IMR-90 (cell line): ENCODE data around the gene AIP. TPM values are rescaled to one million over a fixed set of nuclear protein-coding genes. Genes with fewer than 3 reads are reported as not detected.
A peak's percentile ranks its signal among the peaks of the same experiment; 100 is the strongest.

Source experiments
- ATAC-seq: fragments of 200-7000 bp; cut with Tn5 transposase; 2 replicates; pipeline ENCODE4 v1.9.1; 2020; ENCODE audit warnings: low read depth, mild to moderate bottlenecking, moderate library complexity
- BruUV-seq: library from RNA; stranded (reverse); fragments of 400-500 nt; replicated peaks from 2 replicates; lab custom pipeline; 2021; lab: Mats Ljungman, UMichigan
- CTCF ChIA-PET: fragments of 300-600 bp; formaldehyde crosslinking; extraction: SDS; loops from one replicate; lab custom pipeline; 2021; ENCODE audit warnings: antibody characterized with exemption; lab: Yijun Ruan, JAX
- POLR2A ChIA-PET: fragments of 300-600 bp; sonication (Branson Sonifier 250); formaldehyde crosslinking; loops from one replicate; lab custom pipeline; 2022; ENCODE audit warnings: antibody characterized with exemption; ENCODE audit not compliant: unreplicated experiment; lab: Charles Lee
- DNase-seq: peaks from one replicate; pipeline ENCODE4 v3.0.0; 2013
- H2AFZ ChIP-seq: replicated peaks from 2 replicates; pipeline ENCODE3; 2013; ENCODE audit warnings: low read length, mild to moderate bottlenecking; ENCODE audit not compliant: poor library complexity
- H2AK5ac ChIP-seq: 2 replicates; pipeline ENCODE4 v1.6.1; 2013; ENCODE audit warnings: low read depth, low read length, inconsistent platforms
- H2AK9ac ChIP-seq: replicated peaks from 2 replicates; pipeline ENCODE3; 2013; ENCODE audit warnings: mild to moderate bottlenecking, low read depth, low read length, moderate library complexity; ENCODE audit not compliant: poor library complexity
- H2BK120ac ChIP-seq: 2 replicates; pipeline ENCODE4 v1.6.1; 2013; ENCODE audit warnings: low read depth, low read length, inconsistent platforms
- H2BK15ac ChIP-seq: 3 replicates; pipeline ENCODE4 v1.6.1; 2013; ENCODE audit warnings: low read depth, low read length, inconsistent platforms
- H2BK20ac ChIP-seq: 2 replicates; pipeline ENCODE4 v1.6.1; 2013; ENCODE audit warnings: low read depth, mild to moderate bottlenecking, inconsistent platforms, low read length, moderate library complexity
- H2BK5ac ChIP-seq: 2 replicates; pipeline ENCODE4 v1.6.1; 2013; ENCODE audit warnings: mild to moderate bottlenecking, low read depth, low read length, inconsistent platforms; ENCODE audit not compliant: poor library complexity, severe bottlenecking
- H3K14ac ChIP-seq: replicated peaks from 2 replicates; pipeline ENCODE4 v1.6.1; 2013; ENCODE audit warnings: low read depth, low read length, inconsistent platforms
- H3K18ac ChIP-seq: 2 replicates; pipeline ENCODE4 v1.6.1; 2013; ENCODE audit warnings: low read depth, low read length, control low read depth
- H3K23ac ChIP-seq: 2 replicates; pipeline ENCODE4 v1.6.1; 2013; ENCODE audit warnings: low read depth, low read length, inconsistent platforms
- H3K27ac ChIP-seq: 2 replicates; pipeline ENCODE4 v1.5.1; 2013; ENCODE audit warnings: mild to moderate bottlenecking, control low read depth, low read length; ENCODE audit not compliant: insufficient read depth
- H3K27me3 ChIP-seq: 2 replicates; pipeline ENCODE4 v1.6.1; 2013; ENCODE audit warnings: low read length; ENCODE audit not compliant: control insufficient read depth, insufficient read depth
- H3K36me3 ChIP-seq: 2 replicates; pipeline ENCODE4 v1.6.1; 2013; ENCODE audit warnings: low read length, mixed read lengths; ENCODE audit not compliant: control insufficient read depth, insufficient read depth
- H3K4ac ChIP-seq: 2 replicates; pipeline ENCODE4 v1.6.1; 2013; ENCODE audit warnings: low read depth, low read length, inconsistent platforms
- H3K4me1 ChIP-seq: 2 replicates; pipeline ENCODE4 v1.6.1; 2013; ENCODE audit warnings: low read length, mixed read lengths; ENCODE audit not compliant: control insufficient read depth, insufficient read depth
- H3K4me2 ChIP-seq: 2 replicates; pipeline ENCODE4 v1.6.1; 2013; ENCODE audit warnings: low read depth, mild to moderate bottlenecking, control low read depth, low read length, moderate library complexity
- H3K4me3 ChIP-seq: 2 replicates; pipeline ENCODE4 v1.5.1; 2013; ENCODE audit warnings: low read depth, mild to moderate bottlenecking, control low read depth, low read length, moderate library complexity; ENCODE audit not compliant: insufficient read depth
- H3K56ac ChIP-seq: 2 replicates; pipeline ENCODE4 v1.6.1; 2013; ENCODE audit warnings: low read length, inconsistent platforms; ENCODE audit not compliant: insufficient read depth; ENCODE audit errors: extremely low read depth
- H3K79me1 ChIP-seq, 2 experiments: 2 replicates each; pipeline ENCODE4 v1.6.1; 2013; ENCODE audit warnings: low read length in 2 of 2, inconsistent platforms in 1 of 2, low read depth in 1 of 2
- H3K9ac ChIP-seq: 2 replicates; pipeline ENCODE4 v1.6.1; 2013; ENCODE audit warnings: low read depth, low read length, control low read depth
- H3K9me1 ChIP-seq: 2 replicates; pipeline ENCODE4 v1.6.1; 2013; ENCODE audit warnings: low read length, inconsistent platforms; ENCODE audit not compliant: insufficient read depth
- H3K9me3 ChIP-seq: 2 replicates; pipeline ENCODE4 v1.6.1; 2013; ENCODE audit warnings: low read length; ENCODE audit not compliant: control insufficient read depth, insufficient read depth
- H4K20me1 ChIP-seq: 2 replicates; pipeline ENCODE4 v1.6.1; 2013; ENCODE audit warnings: low read length, inconsistent platforms; ENCODE audit not compliant: insufficient read depth
- H4K5ac ChIP-seq: 2 replicates; pipeline ENCODE4 v1.6.1; 2013; ENCODE audit warnings: mild to moderate bottlenecking, low read depth, low read length, control low read depth
- H4K8ac ChIP-seq, 2 experiments: 2 replicates each; pipeline ENCODE4 v1.6.1; 2013; ENCODE audit warnings: low read depth in 2 of 2, low read length in 2 of 2, control low read depth in 1 of 2, inconsistent platforms in 1 of 2
- H4K91ac ChIP-seq: 2 replicates; pipeline ENCODE4 v1.6.1; 2013; ENCODE audit warnings: low read depth, low read length, inconsistent platforms; ENCODE audit not compliant: insufficient read depth
- WGBS, 2 experiments: methylation state at CpG; one replicate each; pipeline versions ENCODE4 v1.1.5 to v1.1.7; 2013; ENCODE audit warnings: missing lambda C conversion rate in 2 of 2; ENCODE audit not compliant: insufficient read length in 1 of 2; ENCODE audit errors: extremely low coverage in 2 of 2; 5-methylcytosine and 5-hydroxymethylcytosine counted together
- dilution Hi-C: fragments of 300-500 bp; cut with HindIII; formaldehyde crosslinking; loops from one replicate; pipeline ENCODE4 v1.14.3; 2018; ENCODE audit warnings: low sequenced_read_pairs; ENCODE audit not compliant: unreplicated experiment
- in situ Hi-C: fragments of 300-500 bp; cut with MboI; formaldehyde crosslinking; loops from 3 replicates; pipeline ENCODE4 v1.14.3; 2019; ENCODE audit warnings: low sequenced_read_pairs, inconsistent platforms, mixed read lengths
- intact Hi-C: fragments of 100-400 bp; cut with micrococcal nuclease; formaldehyde crosslinking; loops from 2 replicates; pipeline ENCODE4 v1.10.0; 2022
- polyA plus RNA-seq, 3 experiments: library from polyadenylated mRNA; depleted of rRNA; stranded (reverse); fragments of >200 nt; gene quantifications; 2 replicates each; pipeline ENCODE4 v1.2.3, GENCODE V29; 2012; ENCODE audit warnings: low replicate concordance in 1 of 3
- total RNA-seq: library from RNA; depleted of rRNA; stranded (reverse); fragments of >200 nt; gene quantifications from 2 replicates; pipeline ENCODE4 v1.2.3, GENCODE V29; 2012
- TF ChIP-seq, protein P1 (sequence below): fragments of 150-350 bp; IDR thresholded peaks from 2 replicates; pipeline ENCODE4 v1.6.1; 2016; ENCODE audit warnings: low read depth, mild to moderate bottlenecking, low read length, moderate library complexity, borderline replicate concordance
- TF ChIP-seq, protein P2 (sequence below): conservative IDR thresholded peaks from 2 replicates; pipeline ENCODE4 v1.5.1; 2012; ENCODE audit warnings: mild to moderate bottlenecking, low read depth, low read length, improper control_type of control experiment

The AIP gene
- total and polyA plus RNA-seq, 2 of the 4 experiments (the other 2 are of a cell fraction) = 95.5 to 122 TPM

DNA sequence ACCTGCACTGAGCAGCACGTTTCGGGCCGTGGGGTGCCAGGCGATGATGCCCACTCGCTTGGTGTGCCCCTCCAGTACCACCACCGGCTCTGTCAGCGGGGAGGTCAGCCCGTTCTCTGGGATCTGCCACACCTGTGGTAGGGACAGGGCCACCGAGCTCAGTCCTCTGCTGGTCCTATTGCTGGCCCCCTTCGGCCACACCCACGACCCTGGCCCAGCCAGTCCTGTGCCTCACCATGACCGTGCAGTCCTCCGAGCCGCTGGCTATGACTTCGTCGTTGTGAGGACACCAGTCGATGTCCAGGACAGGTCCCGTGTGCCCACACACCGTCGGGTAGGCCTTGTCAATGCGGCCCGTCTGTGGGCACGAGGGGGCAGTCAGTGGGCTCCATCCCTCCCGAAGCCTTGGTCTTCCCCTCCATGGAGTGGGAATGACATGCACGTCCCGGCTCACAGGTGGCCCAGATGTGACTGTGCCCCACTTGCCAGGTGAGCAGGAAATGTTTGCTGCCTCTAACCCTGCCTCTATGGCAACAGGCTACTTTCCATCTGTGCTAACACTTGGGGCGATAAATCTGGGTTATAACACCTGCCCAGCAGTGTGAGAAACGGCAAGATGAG is 41.0 kb upstream of the AIP start:
- Histone ChIP-seq H3K36me3 (peaks cover 40% of the 10 kb centered on the region; the same call in 1 of the 2 replicates), H3K9me3 (no peaks in the 10 kb centered on the region), H3K9me1 (peaks cover 8% of the 10 kb centered on the region; the same call in 1 of the 2 replicates), H3K23ac (no peak overlapping the region), H3K4me1 (peaks cover 3% of the 10 kb centered on the region; the same call in 1 of the 2 replicates), H4K5ac (no peak overlapping the region), H2AFZ (no peak overlapping the region), H3K79me1 (peaks cover 8 to 26% of the 10 kb centered on the region in 2 experiments), H2BK15ac (no peak overlapping the region), H3K27me3 (no peaks in the 10 kb centered on the region), H2BK20ac (no peak overlapping the region), H4K91ac (no peak overlapping the region), H2AK5ac (peak overlapping the region; percentile 15; the same call in 1 of the 2 replicates), H3K4ac (no peak overlapping the region), H3K4me3 (no peak overlapping the region), H3K56ac (no peak overlapping the region), H3K18ac (no peak overlapping the region), H3K9ac (no peak overlapping the region), H3K14ac (no peak overlapping the region), H2BK5ac (no peak overlapping the region), H4K8ac (no peak overlapping the region; a peak in 1 of 4 replicates), H3K4me2 (no peak overlapping the region), H2AK9ac (peak overlapping the region; percentile 78), H2BK120ac (no peak overlapping the region), H4K20me1 (peaks cover 8% of the 10 kb centered on the region), H3K27ac (no peak overlapping the region)
- in situ Hi-C loops (no loop called here), dilution Hi-C loops (no loop called here), intact Hi-C loops (no loop called here)
- DNase-seq (no peak), ATAC-seq (no peak)
- CTCF ChIA-PET = no interaction called here
- TF ChIP-seq, protein P1, sequence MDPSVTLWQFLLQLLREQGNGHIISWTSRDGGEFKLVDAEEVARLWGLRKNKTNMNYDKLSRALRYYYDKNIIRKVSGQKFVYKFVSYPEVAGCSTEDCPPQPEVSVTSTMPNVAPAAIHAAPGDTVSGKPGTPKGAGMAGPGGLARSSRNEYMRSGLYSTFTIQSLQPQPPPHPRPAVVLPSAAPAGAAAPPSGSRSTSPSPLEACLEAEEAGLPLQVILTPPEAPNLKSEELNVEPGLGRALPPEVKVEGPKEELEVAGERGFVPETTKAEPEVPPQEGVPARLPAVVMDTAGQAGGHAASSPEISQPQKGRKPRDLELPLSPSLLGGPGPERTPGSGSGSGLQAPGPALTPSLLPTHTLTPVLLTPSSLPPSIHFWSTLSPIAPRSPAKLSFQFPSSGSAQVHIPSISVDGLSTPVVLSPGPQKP = no peak
- TF ChIP-seq, protein P2, sequence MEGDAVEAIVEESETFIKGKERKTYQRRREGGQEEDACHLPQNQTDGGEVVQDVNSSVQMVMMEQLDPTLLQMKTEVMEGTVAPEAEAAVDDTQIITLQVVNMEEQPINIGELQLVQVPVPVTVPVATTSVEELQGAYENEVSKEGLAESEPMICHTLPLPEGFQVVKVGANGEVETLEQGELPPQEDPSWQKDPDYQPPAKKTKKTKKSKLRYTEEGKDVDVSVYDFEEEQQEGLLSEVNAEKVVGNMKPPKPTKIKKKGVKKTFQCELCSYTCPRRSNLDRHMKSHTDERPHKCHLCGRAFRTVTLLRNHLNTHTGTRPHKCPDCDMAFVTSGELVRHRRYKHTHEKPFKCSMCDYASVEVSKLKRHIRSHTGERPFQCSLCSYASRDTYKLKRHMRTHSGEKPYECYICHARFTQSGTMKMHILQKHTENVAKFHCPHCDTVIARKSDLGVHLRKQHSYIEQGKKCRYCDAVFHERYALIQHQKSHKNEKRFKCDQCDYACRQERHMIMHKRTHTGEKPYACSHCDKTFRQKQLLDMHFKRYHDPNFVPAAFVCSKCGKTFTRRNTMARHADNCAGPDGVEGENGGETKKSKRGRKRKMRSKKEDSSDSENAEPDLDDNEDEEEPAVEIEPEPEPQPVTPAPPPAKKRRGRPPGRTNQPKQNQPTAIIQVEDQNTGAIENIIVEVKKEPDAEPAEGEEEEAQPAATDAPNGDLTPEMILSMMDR = no peak
- POLR2A ChIA-PET = interaction anchor here (0.5 kb wide), 1 partner anchor 11 kb away, joined by 3 read pairs; no protein-coding TSS in a partner anchor
- 88% methylated on average over 22 of the region's 28 CpGs; no CpG with 5 or more reads in 1 of the 2 experiments for WGBS, 2 experiments
- TSS peak; percentile 73 for BruUV-seq
